HL-60 (cell line): Measurements from ENCODE around the gene NFATC1.

Experiments
- DNase-seq, 2 experiments: peaks; one replicate each; pipeline ENCODE4 v3.0.0-alpha.2; 2010 to 2020; ENCODE audit warnings: low read depth in 1 of 2, low spot score in 1 of 2
- H3K27ac ChIP-seq: fragments of 250-450 bp; sonication (Bioruptor Pico); replicated peaks from 2 replicates; pipeline ENCODE4 v1.5.1; 2020; ENCODE audit warnings: mild to moderate bottlenecking, moderate library complexity
- H3K27me3 ChIP-seq: fragments of 250-450 bp; sonication (Bioruptor Pico); 2 replicates; pipeline ENCODE4 v1.5.1; 2021; ENCODE audit warnings: mild to moderate bottlenecking, moderate library complexity; ENCODE audit not compliant: insufficient read depth, poor library complexity, severe bottlenecking
- H3K4me3 ChIP-seq: replicated peaks from 2 replicates; pipeline ENCODE4 v1.5.1; 2011; ENCODE audit warnings: mild to moderate bottlenecking, control low read depth, low read length; ENCODE audit not compliant: insufficient read depth
- CTCF ChIP-seq: IDR thresholded peaks from one replicate; pipeline ENCODE4 v1.5.1; 2011; ENCODE audit warnings: low read length, control low read depth, inconsistent platforms; ENCODE audit not compliant: insufficient read depth
- GABPA ChIP-seq: IDR thresholded peaks from 2 replicates; pipeline ENCODE4 v1.6.1; 2012; ENCODE audit warnings: low read depth
- POLR2AphosphoS5 ChIP-seq: IDR thresholded peaks from 2 replicates; pipeline ENCODE4 v1.6.1; 2012; ENCODE audit warnings: low read depth
- SPI1 ChIP-seq: IDR thresholded peaks from 2 replicates; pipeline ENCODE4 v1.6.1; 2012; ENCODE audit warnings: low read depth, mild to moderate bottlenecking, borderline replicate concordance
- TF ChIP-seq, protein P1 (sequence below): IDR thresholded peaks from 2 replicates; pipeline ENCODE4 v1.6.1; 2012; ENCODE audit warnings: low read depth; ENCODE audit not compliant: insufficient replicate concordance

The NFATC1 gene

DNA sequence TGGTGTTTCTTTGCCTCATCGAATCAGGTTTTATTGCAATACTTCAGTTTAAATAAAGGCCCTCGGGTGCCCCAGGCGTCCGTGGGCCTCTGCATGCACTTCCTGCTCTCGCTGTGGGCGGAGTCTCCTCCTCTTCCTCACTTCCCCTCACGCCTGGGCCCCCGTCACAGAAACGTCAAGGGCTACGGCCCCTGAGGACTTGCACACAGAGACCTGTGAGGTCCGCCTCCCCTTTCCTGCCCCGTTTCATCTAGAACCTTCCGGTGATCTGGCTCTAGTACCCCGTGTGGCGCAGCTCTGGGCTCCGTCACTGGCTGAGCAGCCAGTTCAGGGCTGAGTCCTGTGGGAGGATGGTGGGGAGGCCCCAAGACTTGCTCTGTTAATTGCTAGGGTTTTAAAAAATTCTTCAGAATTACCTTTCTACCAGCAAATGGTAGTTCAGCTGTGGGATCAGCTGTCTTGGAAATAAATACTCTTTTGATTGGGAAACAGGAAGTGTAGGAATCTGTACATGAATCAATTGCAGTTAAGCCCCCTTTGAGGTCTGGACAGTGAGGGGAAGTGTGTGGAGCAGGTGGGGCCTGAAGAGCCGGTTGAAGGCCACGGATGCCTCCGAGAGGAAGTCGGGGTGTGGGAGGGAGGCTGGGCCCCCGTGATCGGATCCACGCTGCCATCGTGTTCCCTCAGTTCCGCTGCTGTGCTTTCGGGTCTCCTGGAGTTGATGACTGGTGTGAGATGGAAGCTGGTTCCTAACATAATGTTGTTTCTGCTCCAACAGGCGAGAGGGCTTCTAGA lies 10.2 kb downstream of the NFATC1 start:
- peak overlapping the region; percentile 71 for H3K27ac ChIP-seq
- TF ChIP-seq POLR2AphosphoS5 (peak; percentile 48; the same call in 1 of the 2 replicates), SPI1 (peak; percentile 95), GABPA (peak; percentile 62), CTCF (no peak)
- TF ChIP-seq, protein P1, sequence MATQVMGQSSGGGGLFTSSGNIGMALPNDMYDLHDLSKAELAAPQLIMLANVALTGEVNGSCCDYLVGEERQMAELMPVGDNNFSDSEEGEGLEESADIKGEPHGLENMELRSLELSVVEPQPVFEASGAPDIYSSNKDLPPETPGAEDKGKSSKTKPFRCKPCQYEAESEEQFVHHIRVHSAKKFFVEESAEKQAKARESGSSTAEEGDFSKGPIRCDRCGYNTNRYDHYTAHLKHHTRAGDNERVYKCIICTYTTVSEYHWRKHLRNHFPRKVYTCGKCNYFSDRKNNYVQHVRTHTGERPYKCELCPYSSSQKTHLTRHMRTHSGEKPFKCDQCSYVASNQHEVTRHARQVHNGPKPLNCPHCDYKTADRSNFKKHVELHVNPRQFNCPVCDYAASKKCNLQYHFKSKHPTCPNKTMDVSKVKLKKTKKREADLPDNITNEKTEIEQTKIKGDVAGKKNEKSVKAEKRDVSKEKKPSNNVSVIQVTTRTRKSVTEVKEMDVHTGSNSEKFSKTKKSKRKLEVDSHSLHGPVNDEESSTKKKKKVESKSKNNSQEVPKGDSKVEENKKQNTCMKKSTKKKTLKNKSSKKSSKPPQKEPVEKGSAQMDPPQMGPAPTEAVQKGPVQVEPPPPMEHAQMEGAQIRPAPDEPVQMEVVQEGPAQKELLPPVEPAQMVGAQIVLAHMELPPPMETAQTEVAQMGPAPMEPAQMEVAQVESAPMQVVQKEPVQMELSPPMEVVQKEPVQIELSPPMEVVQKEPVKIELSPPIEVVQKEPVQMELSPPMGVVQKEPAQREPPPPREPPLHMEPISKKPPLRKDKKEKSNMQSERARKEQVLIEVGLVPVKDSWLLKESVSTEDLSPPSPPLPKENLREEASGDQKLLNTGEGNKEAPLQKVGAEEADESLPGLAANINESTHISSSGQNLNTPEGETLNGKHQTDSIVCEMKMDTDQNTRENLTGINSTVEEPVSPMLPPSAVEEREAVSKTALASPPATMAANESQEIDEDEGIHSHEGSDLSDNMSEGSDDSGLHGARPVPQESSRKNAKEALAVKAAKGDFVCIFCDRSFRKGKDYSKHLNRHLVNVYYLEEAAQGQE = no peak
- peak; percentile 87 to 89 for DNase-seq
- H3K27me3 ChIP-seq = no peaks in the 10 kb centered on the region
- H3K4me3 ChIP-seq = no peak overlapping the region

- Histone ChIP-seq H3K27ac (peak overlapping the region; percentile 71; the same call in 1 of the 2 replicates), H3K4me3 (no peak overlapping the region), H3K27me3 (no peaks in the 10 kb centered on the region)
- DNase-seq = no peak
- TF ChIP-seq POLR2AphosphoS5 = no peak
- TF ChIP-seq SPI1 = no peak
- TF ChIP-seq, protein P1 = no peak
- no peak for TF ChIP-seq GABPA
- TF ChIP-seq CTCF = no peak
These were observed 11.0 kb downstream of the NFATC1 start for GRCh38 chr18:79406708-79407107.

GRCh38 chr18:79409313-79409712 lies 13.6 kb downstream of the NFATC1 start:
- no peak for DNase-seq
- Histone ChIP-seq H3K4me3 (no peak overlapping the region), H3K27ac (no peak overlapping the region), H3K27me3 (no peaks in the 10 kb centered on the region)
- TF ChIP-seq SPI1 (no peak), GABPA (no peak), POLR2AphosphoS5 (no peak), CTCF (no peak)
- TF ChIP-seq, protein P1 = no peak
